Coronary artery (tissue), 2 donors: ENCODE measurements around the gene MAPT.

ENCODE experiments used
- DNase-seq: peaks from one replicate; pipeline ENCODE4 v3.0.0-alpha.2; 2017; ENCODE audit warnings: low spot score
- H3K27ac ChIP-seq, 2 donors: fragments of 200-600 bp; sonication (generic); one replicate each; pipeline ENCODE4 v1.5.1; 2016 to 2019
- H3K4me3 ChIP-seq: fragments of 200-600 bp; sonication (generic); 2 replicates; pipeline ENCODE4 v1.5.1; 2016; ENCODE audit warnings: mild to moderate bottlenecking, moderate library complexity
- TF ChIP-seq, protein P1 (sequence below): fragments of 200-600 bp; sonication (generic); IDR thresholded peaks from one replicate; pipeline ENCODE4 v1.5.1; 2019; ENCODE audit warnings: antibody characterized with exemption

The MAPT gene

DNA sequence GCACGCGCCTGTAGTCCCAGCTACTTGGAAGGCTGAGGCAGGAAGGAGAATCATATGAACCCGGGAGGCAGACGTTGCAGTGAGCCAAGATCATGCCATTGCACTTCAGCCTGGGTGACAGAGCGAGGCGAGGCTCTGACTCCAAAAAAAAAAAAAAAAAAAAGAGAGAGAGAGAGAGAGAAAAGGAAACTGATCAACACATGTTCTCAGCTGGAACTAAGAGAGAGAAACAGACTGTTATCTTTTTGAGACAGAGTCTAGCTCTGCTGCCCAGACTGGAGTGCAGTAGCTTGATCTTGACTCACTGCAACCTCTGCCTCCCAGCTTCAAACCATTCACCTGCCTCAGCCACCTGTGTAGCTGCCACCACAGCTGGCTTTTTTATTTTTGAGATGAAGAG is 165.1 kb downstream of the MAPT start:
- no peak for DNase-seq
- TF ChIP-seq, protein P1, sequence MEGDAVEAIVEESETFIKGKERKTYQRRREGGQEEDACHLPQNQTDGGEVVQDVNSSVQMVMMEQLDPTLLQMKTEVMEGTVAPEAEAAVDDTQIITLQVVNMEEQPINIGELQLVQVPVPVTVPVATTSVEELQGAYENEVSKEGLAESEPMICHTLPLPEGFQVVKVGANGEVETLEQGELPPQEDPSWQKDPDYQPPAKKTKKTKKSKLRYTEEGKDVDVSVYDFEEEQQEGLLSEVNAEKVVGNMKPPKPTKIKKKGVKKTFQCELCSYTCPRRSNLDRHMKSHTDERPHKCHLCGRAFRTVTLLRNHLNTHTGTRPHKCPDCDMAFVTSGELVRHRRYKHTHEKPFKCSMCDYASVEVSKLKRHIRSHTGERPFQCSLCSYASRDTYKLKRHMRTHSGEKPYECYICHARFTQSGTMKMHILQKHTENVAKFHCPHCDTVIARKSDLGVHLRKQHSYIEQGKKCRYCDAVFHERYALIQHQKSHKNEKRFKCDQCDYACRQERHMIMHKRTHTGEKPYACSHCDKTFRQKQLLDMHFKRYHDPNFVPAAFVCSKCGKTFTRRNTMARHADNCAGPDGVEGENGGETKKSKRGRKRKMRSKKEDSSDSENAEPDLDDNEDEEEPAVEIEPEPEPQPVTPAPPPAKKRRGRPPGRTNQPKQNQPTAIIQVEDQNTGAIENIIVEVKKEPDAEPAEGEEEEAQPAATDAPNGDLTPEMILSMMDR: no peak
- H3K27ac ChIP-seq: no peak overlapping the region
- no peak overlapping the region for H3K4me3 ChIP-seq

DNA sequence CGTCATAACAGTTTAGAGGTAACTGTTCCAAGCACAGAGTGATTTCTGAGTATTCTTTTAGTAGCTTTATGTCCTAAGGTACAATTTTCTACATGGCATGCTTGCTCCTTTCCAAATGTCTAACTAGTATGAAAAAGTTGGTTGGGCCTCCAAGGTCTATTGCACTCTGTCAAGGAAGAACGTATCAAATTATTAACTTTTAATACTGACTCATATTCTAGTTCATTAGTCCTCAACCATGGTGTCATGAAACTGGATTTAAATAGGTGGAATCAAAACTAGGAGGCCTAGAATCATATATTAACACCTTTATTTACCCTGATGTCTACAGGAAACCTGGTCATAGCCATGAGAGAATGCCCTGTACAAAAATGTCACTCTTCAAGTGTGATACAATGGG is 166.1 kb downstream of the MAPT start:
- TF ChIP-seq, protein P1: no peak
- DNase-seq: no peak
- H3K27ac ChIP-seq: no peak overlapping the region
- no peak overlapping the region for H3K4me3 ChIP-seq

DNA sequence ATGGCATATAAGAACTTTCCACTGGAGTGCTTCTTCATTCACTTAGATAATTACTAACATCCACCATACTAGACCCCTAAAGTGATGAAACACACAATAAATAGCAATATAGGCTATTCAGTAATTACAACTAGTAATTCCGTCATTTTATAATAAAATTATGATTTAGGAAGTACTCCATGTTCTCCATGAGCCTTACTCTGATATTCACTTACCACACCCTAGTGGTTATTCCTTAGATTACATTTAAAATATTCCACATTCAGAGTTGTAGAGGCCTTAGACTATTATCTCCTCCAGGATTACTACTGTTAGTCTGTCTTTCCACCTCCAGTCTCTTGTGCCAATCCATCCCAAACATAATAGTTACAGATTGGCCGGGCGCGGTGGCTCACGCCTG is 167.1 kb downstream of the MAPT start:
- no peak overlapping the region for H3K4me3 ChIP-seq
- TF ChIP-seq, protein P1: no peak
- no peak for DNase-seq
- H3K27ac ChIP-seq: no peak overlapping the region

DNA sequence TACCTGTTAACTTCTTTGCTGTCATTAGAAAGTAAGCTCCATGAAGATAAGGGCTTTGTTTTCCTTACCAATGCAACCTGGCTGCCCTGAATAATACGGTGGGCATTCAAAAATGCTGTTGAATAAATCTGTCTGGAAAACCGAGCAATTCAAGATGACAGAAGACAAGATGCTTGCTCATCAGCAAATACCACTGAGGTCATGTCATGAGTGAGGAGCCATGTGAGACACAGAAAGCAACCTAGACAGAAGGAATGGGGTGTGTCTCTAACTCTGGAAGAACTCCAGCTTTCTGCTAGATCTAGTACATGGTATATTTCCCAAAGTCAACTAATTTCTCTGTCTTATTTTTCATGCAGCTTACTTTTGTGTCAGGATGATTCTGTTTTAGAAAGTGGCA is 168.9 kb downstream of the MAPT start:
- H3K27ac ChIP-seq: no peak overlapping the region

DNA sequence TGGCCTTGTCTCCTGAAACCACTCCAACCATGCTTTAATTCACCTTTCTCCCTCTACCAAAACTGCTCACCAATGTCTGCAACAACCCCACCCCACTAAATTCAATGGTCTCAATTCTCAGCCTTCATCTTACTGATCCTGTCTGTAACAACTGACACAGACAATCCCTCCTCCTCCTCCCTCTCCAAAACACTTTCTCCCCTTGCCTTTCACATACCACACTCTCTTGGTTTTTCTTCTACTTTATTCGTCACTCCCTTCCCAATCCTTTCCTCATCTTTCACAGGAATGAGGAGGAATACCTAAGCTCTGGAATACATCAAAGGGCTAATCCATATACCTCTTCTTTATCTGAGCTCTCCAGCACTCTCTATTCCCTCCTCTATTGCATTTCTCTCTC is 170.1 kb downstream of the MAPT start:
- no peak overlapping the region for H3K27ac ChIP-seq
- DNase-seq: no peak
- no peak overlapping the region for H3K4me3 ChIP-seq
- TF ChIP-seq, protein P1: no peak

More for the DNA sequence above, 168.9 kb downstream of the MAPT start:
- DNase-seq: no peak
- H3K4me3 ChIP-seq: no peak overlapping the region
- TF ChIP-seq, protein P1: no peak

DNA sequence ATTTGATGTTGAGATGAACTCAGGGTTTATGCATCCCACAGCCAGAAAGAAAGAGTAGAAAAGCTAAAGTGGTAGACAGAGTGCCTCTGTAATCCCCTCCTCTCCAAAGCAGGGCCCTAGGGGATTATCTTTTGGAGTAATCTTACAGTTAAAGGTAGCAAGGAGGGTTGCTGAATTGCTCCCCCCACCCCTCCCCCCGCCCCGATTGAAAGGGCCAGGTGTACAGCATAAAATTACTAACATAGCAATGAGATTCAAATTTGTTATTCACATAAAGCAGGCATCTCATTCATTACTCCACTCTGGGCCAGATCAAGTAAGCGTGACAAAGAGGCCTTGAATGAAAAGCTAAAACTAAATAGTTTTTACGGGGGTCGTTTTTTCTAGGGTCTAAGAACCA is 177.4 kb downstream of the MAPT start:
- TF ChIP-seq, protein P1: no peak
- H3K4me3 ChIP-seq: no peak overlapping the region
- no peak for DNase-seq
- no peak overlapping the region for H3K27ac ChIP-seq

DNA sequence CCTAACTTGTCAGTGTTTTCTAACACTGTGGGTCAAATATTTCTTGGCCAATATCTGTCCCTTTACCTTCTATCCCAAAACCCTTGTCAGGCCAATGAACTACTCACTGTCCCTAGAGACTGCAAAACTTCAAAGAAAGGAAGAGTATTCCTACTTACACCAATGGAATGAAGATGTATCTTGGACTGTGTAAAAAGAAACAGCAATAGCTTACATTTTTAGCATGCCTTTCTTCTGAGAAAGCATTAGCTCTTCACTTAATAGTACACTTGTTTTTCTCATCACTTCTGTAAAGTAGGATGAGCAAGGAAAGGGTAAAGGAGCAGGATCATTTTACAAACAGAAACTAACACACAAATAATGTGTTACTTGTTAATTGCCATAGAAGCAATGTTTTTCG is 178.6 kb downstream of the MAPT start:
- TF ChIP-seq, protein P1: no peak
- no peak overlapping the region for H3K27ac ChIP-seq
- DNase-seq: no peak
- H3K4me3 ChIP-seq: no peak overlapping the region
